Gastroesophageal sphincter (tissue), 3 donors: ENCODE results near the gene HYI.

ENCODE experiments used
- CTCF ChIP-seq, 4 experiments: fragments of 200-600 bp in 2 of 4; fragments of 450-650 bp in 2 of 4; sonication (generic) in 1 of 4; IDR thresholded peaks; one replicate each; pipeline ENCODE4 v1.5.1; 2017 to 2019; ENCODE audit warnings: antibody characterized with exemption in 4 of 4, mild to moderate bottlenecking in 2 of 4, moderate library complexity in 2 of 4
- EP300 ChIP-seq: sonication (generic); formaldehyde crosslinking; IDR thresholded peaks from one replicate; pipeline ENCODE4 v1.6.1; 2017; ENCODE audit warnings: antibody characterized with exemption, mild to moderate bottlenecking
- POLR2A ChIP-seq, 2 donors: fragments of 450-650 bp; IDR thresholded peaks; one replicate each; pipeline ENCODE4 v1.6.1; 2017; ENCODE audit warnings: antibody characterized with exemption in 2 of 2, mild to moderate bottlenecking in 2 of 2, moderate library complexity in 1 of 2
- POLR2AphosphoS5 ChIP-seq: sonication (generic); formaldehyde crosslinking; IDR thresholded peaks from one replicate; pipeline ENCODE4 v1.6.1; 2017; ENCODE audit warnings: antibody characterized with exemption

DNA sequence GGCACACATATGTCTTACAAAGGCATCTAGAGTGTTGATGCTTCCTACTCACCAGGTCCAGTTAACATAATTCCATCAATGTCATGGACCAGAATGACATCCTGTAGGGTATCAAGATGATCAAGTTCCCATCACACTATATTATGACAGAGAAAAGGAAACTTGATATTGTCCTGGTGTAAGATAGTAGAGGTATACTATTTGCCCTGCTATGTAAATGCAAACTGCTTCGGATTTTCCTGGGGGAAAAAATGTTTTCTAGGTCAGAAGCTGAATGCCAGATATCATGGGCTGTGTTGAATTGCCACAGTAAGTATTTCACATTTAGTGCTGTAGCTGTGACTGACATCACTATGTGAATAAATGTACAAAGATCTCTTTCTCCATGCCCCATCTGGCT is 16.2 kb upstream of the HYI start:
- no peak for TF ChIP-seq CTCF (IDR thresholded peaks at IDR 0.05)
- no peak for TF ChIP-seq EP300
- TF ChIP-seq POLR2A (IDR thresholded peaks at IDR 0.05), result no peak
- no peak for TF ChIP-seq POLR2AphosphoS5
